ENCODE results near the gene GPATCH11.
A peak's percentile ranks its signal among the peaks of the same experiment; 100 is the strongest.

The GPATCH11 gene

GRCh38 chr2:37119157-37119556 lies 34.8 kb downstream of the GPATCH11 start:
- DNase-seq (ENCODE audit: low read depth): peak; percentile 24
- no peak for TF ChIP-seq CTCF (IDR thresholded peaks at IDR 0.05; ENCODE audit: low read depth, low read length)
- no peak for TF ChIP-seq POLR2A (IDR thresholded peaks at IDR 0.05; ENCODE audit: extremely low read depth, insufficient read length)
- no peak for TF ChIP-seq MYC (IDR thresholded peaks at IDR 0.05; ENCODE audit: low read depth, low read length)
- TF ChIP-seq MAX (IDR thresholded peaks at IDR 0.05; ENCODE audit: low read depth, low read length): no peak

GRCh38 chr2:37125416-37125815 lies 41.1 kb downstream of the GPATCH11 start:
- DNase-seq (ENCODE audit: low read depth): no peak
- TF ChIP-seq POLR2A (IDR thresholded peaks at IDR 0.05; ENCODE audit: extremely low read depth, insufficient read length) (no peak), CTCF (IDR thresholded peaks at IDR 0.05; ENCODE audit: low read depth, low read length) (no peak), MYC (IDR thresholded peaks at IDR 0.05; ENCODE audit: low read depth, low read length) (no peak), MAX (IDR thresholded peaks at IDR 0.05; ENCODE audit: low read depth, low read length) (no peak)
- no peak overlapping the region for H3K4me3 ChIP-seq (ENCODE audit: low read depth, low read length)

More at GRCh38 chr2:37119157-37119556, 34.8 kb downstream of the GPATCH11 start:
- no peak overlapping the region for H3K4me3 ChIP-seq (ENCODE audit: low read depth, low read length)

GRCh38 chr2:37132914-37133313 lies 48.6 kb downstream of the GPATCH11 start:
- DNase-seq (ENCODE audit: low read depth): no peak
- TF ChIP-seq CTCF (IDR thresholded peaks at IDR 0.05; ENCODE audit: low read depth, low read length): no peak
- TF ChIP-seq MAX (IDR thresholded peaks at IDR 0.05; ENCODE audit: low read depth, low read length): no peak
- no peak for TF ChIP-seq POLR2A (IDR thresholded peaks at IDR 0.05; ENCODE audit: extremely low read depth, insufficient read length)
- no peak for TF ChIP-seq MYC (IDR thresholded peaks at IDR 0.05; ENCODE audit: low read depth, low read length)

GRCh38 chr2:37142546-37142945 lies 58.2 kb downstream of the GPATCH11 start:
- no peak for TF ChIP-seq CTCF (IDR thresholded peaks at IDR 0.05; ENCODE audit: low read depth, low read length)
- no peak for TF ChIP-seq MAX (IDR thresholded peaks at IDR 0.05; ENCODE audit: low read depth, low read length)
- TF ChIP-seq POLR2A (IDR thresholded peaks at IDR 0.05; ENCODE audit: extremely low read depth, insufficient read length): no peak
- TF ChIP-seq MYC (IDR thresholded peaks at IDR 0.05; ENCODE audit: low read depth, low read length): no peak
- no peak overlapping the region for H3K4me3 ChIP-seq (ENCODE audit: low read depth, low read length)
- no peak for DNase-seq (ENCODE audit: low read depth)

More at GRCh38 chr2:37132914-37133313, 48.6 kb downstream of the GPATCH11 start:
- no peak overlapping the region for H3K4me3 ChIP-seq (ENCODE audit: low read depth, low read length)

- peak; percentile 37 for DNase-seq (ENCODE audit: low read depth)
- no peak for TF ChIP-seq POLR2A (IDR thresholded peaks at IDR 0.05; ENCODE audit: extremely low read depth, insufficient read length)
- TF ChIP-seq MAX (IDR thresholded peaks at IDR 0.05; ENCODE audit: low read depth, low read length): no peak
- TF ChIP-seq MYC (IDR thresholded peaks at IDR 0.05; ENCODE audit: low read depth, low read length): no peak
- no peak for TF ChIP-seq CTCF (IDR thresholded peaks at IDR 0.05; ENCODE audit: low read depth, low read length)
- H3K4me3 ChIP-seq (ENCODE audit: low read depth, low read length): no peak overlapping the region
Measured at GRCh38 chr2:37143974-37144373, 59.7 kb downstream of the GPATCH11 start.
